Inflammatory macrophage (primary cell): Measurements from ENCODE around the gene TIMM21.

Experiments
- DNase-seq, 2 donors: peaks; one replicate each; pipeline ENCODE4 v3.0.0-alpha.2; 2020 to 2022

TIMM21 gene

GRCh38 chr18:74194691-74195090 lies 46.4 kb downstream of the TIMM21 start:
- no peak for DNase-seq

GRCh38 chr18:74196220-74197119 lies 48.1 kb downstream of the TIMM21 start:
- DNase-seq, result peak; percentile 62 to 65

GRCh38 chr18:74197705-74198341 lies 49.5 kb downstream of the TIMM21 start:
- DNase-seq, result no peak

- DNase-seq, result no peak
These were observed 50.1 kb downstream of the TIMM21 start for GRCh38 chr18:74198453-74198852.

GRCh38 chr18:74200780-74201179 lies 52.5 kb downstream of the TIMM21 start:
- DNase-seq, result peak in 1 of 2 donors; percentile 15

GRCh38 chr18:74203811-74204210 lies 55.5 kb downstream of the TIMM21 start:
- no peak for DNase-seq

- DNase-seq, result no peak
These were observed 56.3 kb downstream of the TIMM21 start for GRCh38 chr18:74204526-74205152.
